SH-SY5Y (cell line): ENCODE measurements around the gene GULP1.

Experiments
- GATA2 ChIP-seq: IDR thresholded peaks from 2 replicates; pipeline ENCODE4 v1.6.1; 2011; ENCODE audit warnings: mild to moderate bottlenecking, low read depth, low read length
- GATA3 ChIP-seq: IDR thresholded peaks from 2 replicates; pipeline ENCODE4 v1.6.1; 2011; ENCODE audit warnings: low read depth, mild to moderate bottlenecking, low read length, moderate library complexity

- no peak for TF ChIP-seq GATA2
- no peak for TF ChIP-seq GATA3
These were observed 269.9 kb downstream of the GULP1 start for GRCh38 chr2:188561473-188561979.
